ENCODE results near the gene COMP.

DNA sequence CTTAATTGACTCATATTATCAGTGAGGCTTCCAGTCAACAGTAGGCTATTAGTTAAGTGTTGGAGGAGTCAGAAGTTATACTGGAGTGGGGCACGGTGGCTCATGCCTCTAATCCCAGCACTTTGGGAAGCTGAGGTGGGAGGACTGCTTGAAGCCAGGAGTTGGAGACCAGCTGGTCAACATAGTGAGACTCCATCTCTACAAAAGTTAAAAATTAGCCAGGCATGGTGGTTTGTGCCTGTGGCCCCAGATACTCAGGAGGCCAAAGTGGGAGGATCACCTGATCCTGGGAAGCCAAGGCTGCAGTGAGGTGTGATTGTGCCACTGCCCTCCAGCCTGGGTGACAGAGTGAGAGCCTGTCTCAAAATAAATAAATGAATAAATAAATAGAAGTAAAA, 53.2 kb downstream of the COMP start:
- no peak for TF ChIP-seq ZNF8 (CRISPR knock-in tag; IDR thresholded peaks at IDR 0.05)
- no peak for TF ChIP-seq ZC3H10 (CRISPR knock-in tag; IDR thresholded peaks at IDR 0.05)
- no peak for TF ChIP-seq TSHZ2 (CRISPR knock-in tag; IDR thresholded peaks at IDR 0.05)
- TF ChIP-seq, protein P1, sequence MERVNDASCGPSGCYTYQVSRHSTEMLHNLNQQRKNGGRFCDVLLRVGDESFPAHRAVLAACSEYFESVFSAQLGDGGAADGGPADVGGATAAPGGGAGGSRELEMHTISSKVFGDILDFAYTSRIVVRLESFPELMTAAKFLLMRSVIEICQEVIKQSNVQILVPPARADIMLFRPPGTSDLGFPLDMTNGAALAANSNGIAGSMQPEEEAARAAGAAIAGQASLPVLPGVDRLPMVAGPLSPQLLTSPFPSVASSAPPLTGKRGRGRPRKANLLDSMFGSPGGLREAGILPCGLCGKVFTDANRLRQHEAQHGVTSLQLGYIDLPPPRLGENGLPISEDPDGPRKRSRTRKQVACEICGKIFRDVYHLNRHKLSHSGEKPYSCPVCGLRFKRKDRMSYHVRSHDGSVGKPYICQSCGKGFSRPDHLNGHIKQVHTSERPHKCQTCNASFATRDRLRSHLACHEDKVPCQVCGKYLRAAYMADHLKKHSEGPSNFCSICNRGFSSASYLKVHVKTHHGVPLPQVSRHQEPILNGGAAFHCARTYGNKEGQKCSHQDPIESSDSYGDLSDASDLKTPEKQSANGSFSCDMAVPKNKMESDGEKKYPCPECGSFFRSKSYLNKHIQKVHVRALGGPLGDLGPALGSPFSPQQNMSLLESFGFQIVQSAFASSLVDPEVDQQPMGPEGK (CRISPR knock-in tag; IDR thresholded peaks at IDR 0.05; ENCODE audit: borderline replicate concordance): no peak
- no peak for TF ChIP-seq RARB (CRISPR knock-in tag; IDR thresholded peaks at IDR 0.05)

Measured in SK-N-SH treated with all-trans-retinoic acid at 6 μM for 48 hours (cell line).